ENCODE measurements around the gene EYA4.
A peak's percentile ranks its signal among the peaks of the same experiment; 100 is the strongest.

EYA4 gene

GRCh38 chr6:133241086-133241900, at the start of gene EYA4:
EYA4 (plus strand) TSS chr6:133241357; CDS start chr6:133274781, 33,424 bp downstream.
- DNase-seq = peak in 8 of 56 donors; percentile 15 to 63 (median 34)

GRCh38 chr6:133193396-133193795, 47.8 kb upstream of the EYA4 start:
- no peak for DNase-seq

- DNase-seq = no peak
Measured at GRCh38 chr6:133198725-133199124, 42.4 kb upstream of the EYA4 start.

- no peak for DNase-seq
Measured at GRCh38 chr6:133201231-133201630, 39.9 kb upstream of the EYA4 start.

- no peak for DNase-seq
Measured at GRCh38 chr6:133202610-133203343, 38.4 kb upstream of the EYA4 start.

GRCh38 chr6:133203344-133203697, 37.8 kb upstream of the EYA4 start:
- DNase-seq = no peak

GRCh38 chr6:133205304-133205703, 35.9 kb upstream of the EYA4 start:
- DNase-seq = no peak

- no peak for DNase-seq
Measured at GRCh38 chr6:133206942-133207341, 34.2 kb upstream of the EYA4 start.

- DNase-seq = no peak
Measured at GRCh38 chr6:133207754-133208153, 33.4 kb upstream of the EYA4 start.

GRCh38 chr6:133208183-133208755, 32.9 kb upstream of the EYA4 start:
- no peak for DNase-seq

GRCh38 chr6:133214267-133214666, 26.9 kb upstream of the EYA4 start:
- no peak for DNase-seq

- no peak for DNase-seq
Measured at GRCh38 chr6:133218852-133219251, 22.3 kb upstream of the EYA4 start.

GRCh38 chr6:133223452-133224029, 17.6 kb upstream of the EYA4 start:
- DNase-seq = no peak

- no peak for DNase-seq
Measured at GRCh38 chr6:133225560-133225959, 15.6 kb upstream of the EYA4 start.

GRCh38 chr6:133227344-133227743, 13.8 kb upstream of the EYA4 start:
- DNase-seq = no peak

- DNase-seq = no peak
Measured at GRCh38 chr6:133230052-133230451, 11.1 kb upstream of the EYA4 start.

- DNase-seq = no peak
Measured at GRCh38 chr6:133235221-133235620, 5.9 kb upstream of the EYA4 start.

GRCh38 chr6:133236932-133237331, 4.2 kb upstream of the EYA4 start:
- no peak for DNase-seq

- DNase-seq = peak in 3 of 56 donors; percentile 13 to 54 (median 40)
Measured at GRCh38 chr6:133240511-133241085, 559 bp upstream of the EYA4 start.

GRCh38 chr6:133241901-133242636, 912 bp downstream of the EYA4 start:
- DNase-seq = no peak
